ENCODE data around the gene ESR1.

Gene ESR1

DNA sequence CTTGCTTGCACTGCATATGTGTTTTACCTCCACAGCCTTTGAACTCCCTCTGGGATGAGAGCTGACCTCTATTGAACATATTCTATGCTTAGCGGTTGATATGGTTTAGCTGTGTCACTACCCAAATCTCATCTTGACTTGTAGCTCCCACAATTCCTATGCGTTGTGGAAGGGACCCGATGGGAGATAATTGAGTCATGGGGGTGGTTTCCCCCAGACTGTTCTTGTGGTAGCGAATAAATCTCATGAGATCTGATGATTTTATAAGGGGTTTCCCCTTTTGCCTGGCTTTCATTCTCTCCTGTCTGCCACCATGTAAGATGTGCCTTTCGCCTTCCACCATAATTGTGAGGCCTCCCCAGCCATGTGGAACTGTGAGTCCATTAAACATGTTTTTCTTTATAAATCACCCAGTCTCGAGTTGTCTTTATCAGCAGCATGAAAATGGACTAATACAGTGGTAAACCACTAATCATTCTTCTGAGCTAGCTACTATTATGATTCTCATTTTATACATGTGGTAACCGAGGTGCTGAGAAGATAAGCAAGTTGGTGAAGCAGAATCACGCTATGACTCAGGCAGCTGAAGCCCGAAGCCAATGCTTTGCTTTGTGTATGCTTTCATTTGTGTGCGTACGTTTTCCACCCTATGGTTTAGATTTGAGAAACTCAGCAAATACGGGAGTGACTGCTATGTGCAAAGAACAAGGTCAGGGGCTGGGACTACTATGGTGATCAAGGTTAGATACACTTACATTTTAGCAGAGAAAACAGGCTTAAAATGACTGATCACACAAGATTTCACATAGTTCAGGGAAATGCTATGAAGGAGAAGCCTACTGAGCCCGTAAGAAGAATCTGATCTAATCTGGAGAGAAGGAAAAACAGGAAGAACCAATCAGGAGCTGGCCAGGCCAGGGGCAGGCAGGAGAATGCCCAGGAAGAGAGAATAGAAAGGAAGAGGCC is 363.5 kb downstream of the ESR1 start:
- in situ Hi-C loops (cut with HindIII; ENCODE audit: low pct_ligation_motif_present, low pct_unique_long_range_greater_than_20kb, low sequenced_read_pairs), result no loop called here
- no peak for DNase-seq

- DNase-seq, result no peak
- in situ Hi-C loops (cut with HindIII; ENCODE audit: low pct_ligation_motif_present, low pct_unique_long_range_greater_than_20kb, low sequenced_read_pairs), result no loop called here
Measured at GRCh38 chr6:152173321-152173720, 365.8 kb downstream of the ESR1 start.

DNA sequence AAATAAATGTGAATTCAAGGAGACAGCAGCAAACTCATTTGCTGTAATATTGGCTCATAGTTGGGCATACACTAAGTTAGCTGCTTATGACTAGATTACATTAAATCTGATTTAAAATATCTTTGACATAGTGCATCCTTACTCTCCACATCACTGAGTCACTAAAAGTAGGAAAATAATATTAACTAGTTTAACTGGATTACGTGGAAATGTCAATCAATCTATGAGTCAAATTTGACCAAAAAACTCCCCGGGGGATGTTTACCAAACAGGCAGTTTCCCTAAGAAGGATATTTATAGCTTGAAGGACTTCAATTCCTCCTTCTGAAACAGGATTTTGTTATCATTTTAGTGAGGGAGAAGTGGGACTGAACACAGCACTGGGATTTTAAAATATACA is 366.5 kb downstream of the ESR1 start:
- DNase-seq, result no peak
- in situ Hi-C loops (cut with HindIII; ENCODE audit: low pct_ligation_motif_present, low pct_unique_long_range_greater_than_20kb, low sequenced_read_pairs), result no loop called here

DNA sequence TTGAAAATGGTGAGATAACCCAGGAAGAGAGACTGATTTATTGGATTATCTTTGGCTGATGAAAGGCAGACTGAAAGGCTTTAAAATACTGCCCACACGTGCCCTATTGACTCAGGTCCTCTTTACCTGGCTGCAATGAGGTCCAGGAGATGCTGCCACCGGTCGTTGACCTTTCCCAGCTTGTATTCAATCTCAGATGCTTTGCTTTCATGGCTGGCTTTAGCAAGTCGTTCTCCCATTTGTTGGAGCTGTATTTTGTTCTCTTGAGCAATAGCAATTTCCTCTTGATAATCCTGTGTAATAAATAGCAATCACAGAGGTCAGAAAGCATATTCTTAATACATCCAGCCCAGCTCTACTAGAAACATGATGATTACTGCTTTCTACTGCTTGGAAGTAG is 368.8 kb downstream of the ESR1 start:
- no peak for DNase-seq
- in situ Hi-C loops (cut with HindIII; ENCODE audit: low pct_ligation_motif_present, low pct_unique_long_range_greater_than_20kb, low sequenced_read_pairs), result no loop called here
